Measurements from ENCODE around the gene PAPPA2. TPM values are rescaled to one million over a fixed set of nuclear protein-coding genes. Genes with fewer than 3 reads are reported as not detected.

The PAPPA2 gene
- total RNA-seq, 1 experiment from 2014 or later: not detected

DNA sequence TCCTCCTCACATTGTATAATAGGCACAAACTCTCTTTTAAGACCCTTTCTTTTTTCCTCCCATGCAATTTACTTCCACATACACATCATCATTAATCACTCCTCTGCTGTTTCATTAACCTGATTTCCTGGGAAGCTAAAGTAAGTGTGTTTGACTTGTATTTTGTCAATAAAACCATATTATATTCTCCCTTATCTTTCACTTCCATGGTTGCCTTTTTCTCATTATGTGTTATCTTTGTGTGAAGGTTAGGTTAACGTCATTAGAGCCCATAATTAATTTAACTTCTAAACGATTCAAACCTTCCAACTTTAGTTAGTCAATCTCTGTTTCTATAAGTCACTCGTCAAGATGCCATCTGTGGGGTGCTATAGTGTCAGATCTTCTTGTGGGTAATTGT lies 313.0 kb downstream of the PAPPA2 start:
- DNase-seq (ENCODE audit: low spot score): no peak
- in situ Hi-C loops (cut with HindIII; ENCODE audit: low sequenced_read_pairs): no loop called here

DNA sequence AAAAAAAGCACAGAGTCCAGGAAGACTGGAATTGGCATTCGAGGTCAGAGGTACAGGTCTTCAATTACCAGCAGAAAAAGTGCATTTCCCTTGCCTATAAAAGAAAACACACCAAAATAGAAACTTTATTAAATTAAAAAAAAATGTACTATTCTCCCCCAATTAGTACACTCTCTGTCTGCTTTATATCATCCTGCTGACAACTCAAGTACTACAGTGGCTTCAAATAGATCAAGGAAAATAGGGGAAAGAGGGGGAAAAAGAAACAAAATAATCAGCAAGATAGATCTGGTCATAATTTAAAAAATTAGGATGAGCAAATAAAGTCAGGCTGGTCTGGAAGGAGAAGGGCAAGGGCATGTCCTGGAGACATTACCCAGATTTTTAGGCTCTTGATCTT lies 315.1 kb downstream of the PAPPA2 start:
- DNase-seq (ENCODE audit: low spot score): no peak
- in situ Hi-C loops (cut with HindIII; ENCODE audit: low sequenced_read_pairs): no loop called here

DNA sequence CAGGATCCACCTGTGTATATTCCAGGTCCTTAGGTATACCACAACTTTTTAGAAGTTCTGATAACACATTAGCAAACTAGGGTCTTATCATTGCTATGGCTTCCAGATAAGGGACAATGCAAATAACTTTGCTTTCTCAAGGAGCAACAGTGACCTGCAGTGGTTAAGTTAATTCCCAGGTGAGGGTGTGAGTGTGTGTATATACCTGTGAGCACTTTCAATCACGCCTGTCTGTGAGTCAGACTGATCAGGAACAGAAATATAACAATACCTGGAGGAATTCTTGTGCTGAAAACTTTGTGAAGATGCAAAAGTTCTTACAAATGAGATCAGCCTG lies 317.0 kb downstream of the PAPPA2 start:
- DNase-seq (ENCODE audit: low spot score): no peak
- in situ Hi-C loops (cut with HindIII; ENCODE audit: low sequenced_read_pairs): no loop called here

DNA sequence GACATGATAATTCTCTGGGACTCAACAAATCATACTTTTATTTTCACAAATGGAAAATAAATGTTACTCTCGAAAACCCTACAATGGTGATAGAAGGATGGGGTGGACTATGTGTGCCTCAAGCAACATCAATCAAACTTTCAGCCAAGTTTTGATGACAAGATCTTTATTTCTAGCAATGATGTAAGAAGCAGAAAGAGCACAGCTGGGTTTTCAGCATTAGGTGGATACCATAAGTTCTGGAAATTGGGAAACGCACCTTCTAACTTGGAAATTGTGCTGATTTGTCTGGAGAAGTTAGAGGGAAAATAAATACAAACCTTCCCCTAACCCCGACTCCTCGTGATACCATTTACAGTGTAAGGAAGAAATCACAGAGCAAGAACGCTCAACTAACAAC lies 320.3 kb downstream of the PAPPA2 start:
- no peak for DNase-seq (ENCODE audit: low spot score)
- in situ Hi-C loops (cut with HindIII; ENCODE audit: low sequenced_read_pairs): no loop called here

DNA sequence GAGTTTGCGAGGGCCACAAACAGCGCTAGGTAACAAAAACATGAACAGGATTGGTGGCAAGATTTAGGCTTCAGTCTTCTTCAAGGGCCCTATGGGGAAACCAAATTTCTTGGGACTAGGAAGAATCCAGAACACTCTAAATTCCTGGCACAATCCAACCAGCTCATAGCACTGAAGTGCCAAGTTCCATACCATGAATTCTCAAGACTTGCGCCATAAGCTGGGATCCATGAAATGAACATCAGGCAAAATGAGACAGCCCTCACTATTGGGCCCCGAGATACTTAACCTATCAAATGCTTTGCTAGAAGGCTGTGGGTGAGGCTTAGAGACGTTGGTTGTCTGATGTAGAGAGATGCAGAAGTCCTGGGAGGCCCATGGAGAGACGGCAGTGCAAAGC lies 322.1 kb downstream of the PAPPA2 start:
- in situ Hi-C loops (cut with HindIII; ENCODE audit: low sequenced_read_pairs): no loop called here
- no peak for DNase-seq (ENCODE audit: low spot score)

DNA sequence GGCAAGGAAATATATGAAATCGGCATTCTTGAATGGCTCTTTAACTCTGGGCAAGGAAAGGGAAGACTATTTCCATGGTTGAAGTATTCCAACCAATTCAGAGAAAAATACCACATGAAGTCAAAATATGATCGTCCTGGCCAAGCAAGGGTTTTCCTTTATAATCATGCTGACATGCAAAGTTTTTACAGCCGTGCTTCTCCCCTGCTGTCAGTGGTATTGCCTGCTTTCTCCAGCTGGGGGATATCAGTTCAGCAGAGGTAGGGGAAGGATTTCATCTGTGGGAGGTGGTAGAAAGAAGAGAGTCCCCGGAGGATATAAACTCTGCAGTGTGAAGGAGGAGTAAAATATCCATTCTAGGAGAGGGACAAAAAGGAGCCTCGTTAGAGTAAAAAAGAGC lies 322.8 kb downstream of the PAPPA2 start:
- no peak for DNase-seq (ENCODE audit: low spot score)
- in situ Hi-C loops (cut with HindIII; ENCODE audit: low sequenced_read_pairs): no loop called here

DNA sequence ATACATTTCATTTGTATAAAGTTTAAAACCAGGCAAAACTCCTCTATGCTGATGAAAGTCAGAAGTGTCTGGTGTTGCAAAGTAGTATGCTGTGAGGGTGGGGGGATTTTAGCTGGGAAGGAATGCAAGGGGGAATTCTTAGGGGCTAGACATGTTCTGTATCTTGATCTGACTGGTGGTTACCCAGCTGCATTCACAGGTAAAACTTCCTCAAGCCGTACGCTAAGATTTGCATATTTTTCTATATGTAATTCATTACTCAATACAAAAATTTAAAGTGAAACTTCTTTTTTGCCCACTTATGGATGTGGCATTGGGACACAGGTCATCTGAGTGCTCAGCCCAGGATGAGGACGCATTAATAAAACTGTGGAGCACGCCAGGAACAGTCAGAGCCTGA lies 323.3 kb downstream of the PAPPA2 start:
- in situ Hi-C loops (cut with HindIII; ENCODE audit: low sequenced_read_pairs): no loop called here
- DNase-seq (ENCODE audit: low spot score): no peak

DNA sequence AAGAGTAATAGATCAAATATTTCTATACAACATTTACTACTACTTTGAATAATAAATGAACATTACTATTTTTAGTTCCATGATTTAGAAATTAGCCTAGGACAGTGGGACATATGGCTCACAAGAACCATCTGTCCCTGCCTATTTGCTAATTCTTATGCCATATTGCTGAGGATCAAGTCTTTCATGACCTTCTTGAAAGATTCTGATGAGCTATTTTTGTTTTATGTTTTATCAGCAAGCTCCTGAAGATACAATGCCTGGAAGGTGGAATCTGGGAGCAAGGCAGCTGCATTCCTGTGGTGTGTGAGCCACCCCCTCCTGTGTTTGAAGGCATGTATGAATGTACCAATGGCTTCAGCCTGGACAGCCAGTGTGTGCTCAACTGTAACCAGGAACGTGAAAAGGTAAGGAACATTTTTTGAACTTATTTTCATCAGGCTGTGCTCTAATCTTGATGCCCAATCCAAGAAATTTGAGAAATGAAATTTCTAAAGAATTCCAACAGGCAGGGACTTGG lies 326.7 kb downstream of the PAPPA2 start:
- in situ Hi-C loops (cut with HindIII; ENCODE audit: low sequenced_read_pairs): no loop called here

DNA sequence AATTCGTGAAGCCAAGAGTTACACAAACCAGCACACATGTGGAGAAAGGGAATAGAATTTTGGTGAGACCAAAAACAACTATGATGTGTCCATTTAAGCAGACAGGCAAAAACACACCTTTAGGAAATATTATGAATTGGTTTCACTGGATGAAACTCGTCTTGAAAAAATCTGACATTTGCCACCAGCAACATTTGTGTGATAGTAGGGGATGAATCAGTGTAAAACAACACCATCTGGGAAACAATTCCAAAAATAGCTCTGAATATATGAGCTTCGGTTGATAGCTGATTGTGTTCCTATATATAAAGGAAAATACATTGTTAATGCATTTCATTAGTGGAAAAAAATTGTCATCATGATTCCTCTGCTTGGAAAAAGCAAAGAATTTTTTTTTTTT lies 327.8 kb downstream of the PAPPA2 start:
- in situ Hi-C loops (cut with HindIII; ENCODE audit: low sequenced_read_pairs): no loop called here
- DNase-seq (ENCODE audit: low spot score): peak; percentile 69

More for the DNA sequence above, 326.7 kb downstream of the PAPPA2 start:
- DNase-seq (ENCODE audit: low spot score): peak; percentile 75

DNA sequence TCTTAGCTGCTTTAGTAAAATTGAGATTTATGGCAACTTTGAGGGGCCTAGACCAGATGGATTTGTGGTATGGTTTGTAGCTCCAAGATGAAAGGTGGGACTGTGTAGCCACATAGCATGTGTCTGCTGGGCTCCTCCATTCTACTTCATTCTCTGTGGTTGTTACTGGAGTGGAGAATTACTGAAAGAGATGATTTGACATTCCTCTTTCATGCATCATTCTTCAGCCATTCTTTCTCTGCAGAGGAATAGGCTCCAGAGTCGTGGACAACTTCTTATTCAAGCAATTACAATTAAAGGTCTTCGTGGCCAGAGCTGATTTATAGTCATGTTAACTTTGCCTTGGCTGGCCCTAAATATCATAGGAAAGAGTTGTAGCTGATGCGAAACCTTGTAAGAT lies 328.9 kb downstream of the PAPPA2 start:
- DNase-seq (ENCODE audit: low spot score): no peak
- in situ Hi-C loops (cut with HindIII; ENCODE audit: low sequenced_read_pairs): no loop called here

DNA sequence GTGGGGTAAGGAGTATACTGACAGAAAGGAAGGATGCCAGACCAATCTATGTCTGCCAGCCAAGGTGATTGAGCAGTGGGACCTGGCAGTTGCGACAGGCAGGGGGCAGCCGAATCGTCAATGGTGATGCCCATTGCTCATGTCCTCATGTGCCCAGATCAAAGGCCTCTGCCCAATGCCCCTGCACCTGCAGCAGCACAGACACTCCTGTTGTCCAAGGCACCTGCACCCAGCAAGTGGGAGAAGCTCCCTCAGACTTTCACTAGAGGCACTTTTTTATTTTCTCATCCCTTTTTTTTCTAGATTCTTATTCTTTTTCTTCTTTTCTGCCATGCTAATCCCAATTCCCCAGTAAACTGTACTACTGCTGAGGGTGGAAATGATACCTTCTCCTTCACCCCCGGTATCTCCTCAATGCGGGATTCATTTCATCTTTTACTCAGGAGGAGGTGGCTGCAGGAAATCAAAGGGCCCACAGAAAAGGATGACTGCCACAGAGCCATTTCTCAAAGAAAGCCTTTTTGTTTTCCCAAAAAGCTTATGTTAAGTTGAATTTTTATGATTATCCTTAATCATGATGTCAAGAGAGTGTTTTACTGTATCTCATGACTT lies 332.0 kb downstream of the PAPPA2 start:
- no peak for DNase-seq (ENCODE audit: low spot score)
- in situ Hi-C loops (cut with HindIII; ENCODE audit: low sequenced_read_pairs): no loop called here

DNA sequence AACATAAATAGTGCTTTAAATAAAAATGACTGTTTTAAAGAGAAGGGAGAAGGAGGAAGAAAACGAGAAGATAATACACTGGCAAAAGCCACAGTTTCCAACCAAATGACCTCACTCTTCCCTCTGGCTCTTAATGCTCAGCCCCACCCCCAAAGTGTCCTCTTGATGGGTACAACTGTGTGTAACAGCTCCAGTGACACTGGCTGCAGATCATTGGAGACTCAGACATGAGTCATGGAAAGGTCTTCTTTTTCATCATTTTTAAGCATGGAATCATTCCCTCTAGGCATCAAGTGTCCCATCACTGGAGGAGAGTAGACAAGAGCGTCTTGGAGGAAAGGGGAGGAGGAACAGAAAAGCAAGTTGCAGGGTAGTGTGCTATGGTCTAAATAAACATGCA lies 333.0 kb downstream of the PAPPA2 start:
- DNase-seq (ENCODE audit: low spot score): no peak
- in situ Hi-C loops (cut with HindIII; ENCODE audit: low sequenced_read_pairs): no loop called here

DNA sequence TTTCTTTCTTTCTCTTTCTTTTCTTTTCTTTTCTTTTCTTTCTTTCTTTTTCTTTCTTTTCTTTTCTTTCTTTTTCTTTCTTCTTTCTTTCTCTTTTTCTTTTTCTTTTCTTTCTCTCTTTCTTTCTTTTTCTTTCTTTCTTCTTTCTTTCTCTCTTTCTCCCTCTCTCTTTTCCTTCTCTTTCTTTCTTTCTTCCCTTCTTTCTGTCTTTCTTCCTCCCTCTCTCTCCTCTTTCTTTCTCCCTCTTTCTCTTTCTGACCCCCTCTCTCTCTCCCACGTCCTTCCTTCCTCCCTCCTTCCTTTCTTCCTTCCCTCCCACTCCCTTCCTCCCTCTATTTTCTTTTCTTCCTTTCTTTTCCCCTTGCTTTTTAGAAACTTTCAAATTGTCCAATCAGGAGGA lies 333.6 kb downstream of the PAPPA2 start:
- in situ Hi-C loops (cut with HindIII; ENCODE audit: low sequenced_read_pairs): no loop called here
- DNase-seq (ENCODE audit: low spot score): no peak

DNA sequence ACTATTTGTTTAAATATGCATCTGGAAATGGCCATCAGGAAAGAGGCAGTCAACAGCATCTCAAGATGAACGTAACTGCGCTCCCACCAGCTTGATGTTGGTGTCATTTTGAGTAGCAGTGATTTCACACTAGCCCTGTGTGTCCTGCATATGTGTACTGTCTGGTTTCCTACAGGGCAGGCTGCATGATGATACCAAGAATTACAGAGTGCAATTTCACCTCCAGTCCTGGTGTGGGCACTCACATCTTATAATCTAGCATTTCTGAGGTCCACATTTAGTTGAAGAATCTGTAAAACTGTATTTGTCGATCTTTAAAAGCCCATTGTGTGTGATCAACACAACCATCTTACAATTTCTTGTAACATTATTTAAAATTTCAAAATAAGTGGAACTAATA lies 336.4 kb downstream of the PAPPA2 start:
- DNase-seq (ENCODE audit: low spot score): no peak
- in situ Hi-C loops (cut with HindIII; ENCODE audit: low sequenced_read_pairs): no loop called here

DNA sequence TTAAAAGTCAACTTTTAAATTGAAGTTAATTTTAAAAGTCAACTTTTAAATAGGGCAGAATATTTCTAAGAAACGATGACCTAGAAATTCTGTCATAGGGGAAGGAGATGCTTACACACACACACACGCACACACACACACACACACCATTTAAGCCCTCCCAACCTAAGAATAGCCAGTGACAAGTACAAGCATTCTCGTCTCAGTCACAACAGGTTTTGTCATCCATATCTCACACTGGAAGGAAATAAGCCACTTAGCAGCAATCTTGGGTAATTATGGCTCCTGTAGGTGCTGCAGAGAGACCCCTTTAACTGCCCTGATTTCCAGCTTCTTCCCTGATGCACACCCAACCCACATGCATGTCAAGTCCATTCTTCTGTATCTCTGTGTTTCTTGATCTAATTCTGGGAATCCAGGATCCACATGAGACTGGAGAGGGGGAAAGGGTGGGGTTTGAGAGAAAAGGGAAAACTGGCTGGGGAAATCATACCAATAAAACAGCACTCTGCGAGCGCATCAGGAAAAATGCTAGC lies 338.1 kb downstream of the PAPPA2 start:
- in situ Hi-C loops (cut with HindIII; ENCODE audit: low sequenced_read_pairs): no loop called here
- no peak for DNase-seq (ENCODE audit: low spot score)

DNA sequence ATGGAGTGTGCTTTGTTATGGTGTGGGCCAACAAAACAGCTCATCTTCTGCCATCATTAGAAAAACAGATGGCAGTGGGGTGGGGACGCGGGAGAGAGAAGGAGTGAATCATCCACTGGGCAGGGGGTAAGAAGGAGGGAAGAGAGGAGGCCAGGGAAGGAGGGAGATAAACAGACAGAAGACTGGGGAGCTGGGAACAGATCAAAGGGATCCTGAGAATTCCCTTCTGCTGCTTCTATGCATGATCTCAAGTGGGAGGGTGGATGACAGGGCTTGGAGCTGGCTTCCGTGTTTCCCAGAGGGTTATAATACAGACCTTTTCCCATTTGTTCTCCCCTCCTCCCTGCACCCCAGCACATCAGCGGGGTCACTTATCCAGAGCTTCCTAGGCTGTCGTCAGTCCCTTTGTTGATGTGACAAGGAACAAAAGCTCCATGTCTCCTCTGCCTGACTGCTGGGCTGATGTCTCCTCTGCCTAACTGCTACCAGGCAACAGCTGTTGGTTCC lies 338.6 kb downstream of the PAPPA2 start:
- DNase-seq (ENCODE audit: low spot score): peak; percentile 89
- in situ Hi-C loops (cut with HindIII; ENCODE audit: low sequenced_read_pairs): no loop called here

DNA sequence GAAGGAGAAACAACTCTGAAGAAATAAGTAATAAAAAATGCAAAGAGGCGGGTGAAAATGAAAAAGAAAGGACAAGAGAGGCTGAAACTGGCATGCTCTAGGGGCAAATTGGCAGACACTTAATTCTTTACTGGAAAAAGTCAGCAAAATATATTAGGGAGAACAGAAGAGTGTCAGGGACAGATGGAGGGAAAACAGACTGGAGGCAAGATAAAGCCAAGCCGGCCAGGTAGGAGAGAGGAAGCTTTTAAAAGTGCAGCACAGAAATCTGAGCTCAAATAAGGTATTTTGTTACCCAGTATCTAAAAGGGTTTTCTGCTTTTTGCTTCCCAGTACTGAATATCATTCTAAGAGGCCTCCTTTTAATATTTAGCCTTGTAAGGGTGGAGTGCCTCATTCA lies 339.3 kb downstream of the PAPPA2 start:
- DNase-seq (ENCODE audit: low spot score): peak; percentile 79
- in situ Hi-C loops (cut with HindIII; ENCODE audit: low sequenced_read_pairs): no loop called here

DNA sequence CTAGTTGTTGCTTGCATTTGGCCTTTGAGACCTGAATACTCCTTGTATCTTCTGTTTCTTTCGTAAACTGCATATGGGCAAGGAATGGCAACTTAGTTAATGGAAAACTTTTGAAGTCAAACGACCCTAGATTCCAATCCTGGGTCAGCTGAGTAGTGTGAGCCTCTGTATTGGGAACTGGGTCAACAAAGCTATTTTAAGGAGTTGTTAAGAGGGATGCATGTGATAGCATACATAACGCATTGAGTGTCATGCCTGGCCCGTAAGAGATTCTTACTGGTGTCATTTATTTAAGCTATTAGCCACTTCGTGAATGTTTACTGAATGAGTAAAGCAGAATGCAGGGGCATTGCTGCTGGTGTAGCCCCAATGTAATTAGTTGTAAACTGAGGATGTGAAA lies 340.1 kb downstream of the PAPPA2 start:
- DNase-seq (ENCODE audit: low spot score): no peak
- in situ Hi-C loops (cut with HindIII; ENCODE audit: low sequenced_read_pairs): no loop called here

DNA sequence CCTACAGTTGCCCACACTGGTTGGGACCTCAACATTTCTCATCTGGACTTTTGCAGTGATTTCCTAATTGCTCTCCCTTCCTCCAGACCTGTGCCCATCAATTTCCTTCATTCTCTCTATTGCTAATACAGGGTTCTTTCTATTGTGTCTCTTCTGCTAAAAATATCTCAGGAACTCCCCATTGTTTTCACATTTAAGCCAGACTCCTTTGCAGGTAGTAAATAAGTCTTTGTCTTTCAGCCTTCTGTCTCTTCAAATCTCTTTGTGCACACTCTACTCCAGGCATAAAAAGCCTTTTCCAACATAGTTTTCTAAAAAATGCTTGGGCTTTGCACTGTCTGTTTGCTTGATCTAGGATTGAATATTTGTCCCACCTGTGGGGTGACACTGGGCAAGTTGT lies 340.6 kb downstream of the PAPPA2 start:
- DNase-seq (ENCODE audit: low spot score): peak; percentile 68
- in situ Hi-C loops (cut with HindIII; ENCODE audit: low sequenced_read_pairs): no loop called here

DNA sequence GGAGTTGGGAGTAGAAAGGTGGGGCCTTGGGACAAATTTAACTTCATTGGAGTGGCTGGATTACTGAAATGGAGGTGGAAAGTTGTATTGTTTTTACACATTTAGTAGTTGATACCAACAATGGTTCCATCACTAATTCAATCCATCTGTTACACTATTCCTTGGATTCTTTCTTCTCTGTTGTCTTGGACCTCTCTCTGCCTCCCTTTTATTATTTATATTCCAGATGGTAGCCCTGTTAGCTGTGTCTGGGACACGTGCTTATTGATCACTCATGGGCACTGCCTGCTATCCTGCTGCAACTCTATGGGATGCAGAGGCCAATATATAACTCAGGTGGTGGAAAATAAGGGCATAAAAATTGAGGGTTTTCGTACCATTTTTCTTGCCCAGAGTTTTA lies 346.3 kb downstream of the PAPPA2 start:
- in situ Hi-C loops (cut with HindIII; ENCODE audit: low sequenced_read_pairs): no loop called here
- DNase-seq (ENCODE audit: low spot score): no peak

Data from G401 (cell line).